DOHH2 (cell line): ENCODE data around the gene GOLGA8B.
"Not testable (repeated sequence)": the region's sequence is repeated elsewhere in the genome, so short reads cannot be mapped to it uniquely, and the experiment has no call there.

Experiments used
- EZH2phosphoT487 ChIP-seq: fragments of 200-600 bp; sonication (generic); IDR thresholded peaks from 2 replicates; pipeline ENCODE4 v1.6.1; 2017; ENCODE audit warnings: borderline replicate concordance, mild to moderate bottlenecking, antibody characterized with exemption, low read length, moderate library complexity, mixed read lengths
- TF ChIP-seq, protein P1 (sequence below): fragments of 200-600 bp; sonication (generic); IDR thresholded peaks from one replicate; pipeline ENCODE4 v1.5.1; 2014; ENCODE audit warnings: antibody characterized with exemption, mild to moderate bottlenecking, low read depth, low read length; ENCODE audit not compliant: poor library complexity, severe bottlenecking

DNA sequence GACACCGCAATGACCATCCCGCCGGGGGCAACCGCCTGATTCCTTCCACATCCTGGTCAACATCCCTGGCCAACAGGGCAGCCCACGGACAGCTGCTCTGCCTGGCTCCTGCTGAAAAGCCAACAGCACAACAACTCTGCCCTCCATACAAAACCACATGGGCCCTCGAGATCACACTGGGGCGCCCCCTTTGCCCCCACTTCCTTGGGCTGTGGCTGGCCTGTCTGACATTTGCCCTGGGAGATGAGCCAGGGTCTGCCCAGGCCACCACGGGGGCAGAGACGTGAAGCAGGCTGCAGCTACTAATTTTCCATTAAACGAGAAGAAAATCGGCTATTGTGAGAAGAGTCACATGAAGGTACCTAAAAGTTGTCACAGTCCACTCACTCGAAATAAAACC is 16.3 kb downstream of the GOLGA8B start:
- TF ChIP-seq, protein P1, sequence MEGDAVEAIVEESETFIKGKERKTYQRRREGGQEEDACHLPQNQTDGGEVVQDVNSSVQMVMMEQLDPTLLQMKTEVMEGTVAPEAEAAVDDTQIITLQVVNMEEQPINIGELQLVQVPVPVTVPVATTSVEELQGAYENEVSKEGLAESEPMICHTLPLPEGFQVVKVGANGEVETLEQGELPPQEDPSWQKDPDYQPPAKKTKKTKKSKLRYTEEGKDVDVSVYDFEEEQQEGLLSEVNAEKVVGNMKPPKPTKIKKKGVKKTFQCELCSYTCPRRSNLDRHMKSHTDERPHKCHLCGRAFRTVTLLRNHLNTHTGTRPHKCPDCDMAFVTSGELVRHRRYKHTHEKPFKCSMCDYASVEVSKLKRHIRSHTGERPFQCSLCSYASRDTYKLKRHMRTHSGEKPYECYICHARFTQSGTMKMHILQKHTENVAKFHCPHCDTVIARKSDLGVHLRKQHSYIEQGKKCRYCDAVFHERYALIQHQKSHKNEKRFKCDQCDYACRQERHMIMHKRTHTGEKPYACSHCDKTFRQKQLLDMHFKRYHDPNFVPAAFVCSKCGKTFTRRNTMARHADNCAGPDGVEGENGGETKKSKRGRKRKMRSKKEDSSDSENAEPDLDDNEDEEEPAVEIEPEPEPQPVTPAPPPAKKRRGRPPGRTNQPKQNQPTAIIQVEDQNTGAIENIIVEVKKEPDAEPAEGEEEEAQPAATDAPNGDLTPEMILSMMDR = not testable (repeated sequence)
- TF ChIP-seq EZH2phosphoT487 = not testable (repeated sequence)
